HG03108 (cell line): ENCODE data around the gene COX10.
"Not testable (repeated sequence)": the region's sequence is repeated elsewhere in the genome, so short reads cannot be mapped to it uniquely, and the experiment has no call there.

Source experiments
- ATAC-seq: cut with Tn5 transposase; IDR thresholded peaks from one replicate; pipeline ENCODE4 v1.9.1; 2021; ENCODE audit warnings: moderate library complexity; ENCODE audit not compliant: unreplicated experiment

Gene COX10

DNA sequence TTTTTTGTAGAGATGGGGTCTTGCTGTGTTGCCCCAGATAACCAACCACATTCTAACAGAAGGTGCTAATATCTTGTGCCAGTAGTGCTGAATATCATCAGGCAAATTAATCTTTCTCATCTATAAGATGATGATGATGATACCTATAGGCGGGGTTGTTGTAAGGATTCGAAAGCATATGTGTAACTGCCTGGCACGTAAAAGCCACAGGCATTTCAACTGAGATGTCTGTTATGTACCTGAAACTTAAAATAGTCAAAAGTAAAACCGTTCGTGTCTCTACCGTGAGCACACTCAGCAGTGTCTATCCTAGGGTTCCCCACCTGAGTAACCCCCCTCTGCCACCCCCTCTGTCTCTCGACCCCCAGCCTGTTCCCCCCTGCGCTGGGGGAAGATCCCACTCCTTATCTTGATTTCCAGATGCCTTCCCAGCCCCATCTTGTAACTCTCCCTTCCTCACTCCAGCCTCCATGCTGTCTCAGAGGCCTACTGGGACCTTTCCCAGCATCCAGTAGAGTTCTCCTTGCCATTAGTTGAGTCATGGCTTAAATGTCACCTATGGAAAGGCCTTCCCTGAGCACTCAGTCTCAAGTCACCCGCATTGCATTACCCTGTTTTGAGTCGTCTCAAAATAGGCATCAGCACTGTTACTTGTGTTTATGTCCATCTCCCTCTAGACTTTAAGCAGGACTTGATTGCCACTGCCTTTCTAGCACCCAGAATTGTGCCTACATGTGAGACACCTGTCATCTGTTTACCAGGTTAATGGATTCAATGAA, 133.3 kb downstream of the COX10 start:
- ATAC-seq: no peak

DNA sequence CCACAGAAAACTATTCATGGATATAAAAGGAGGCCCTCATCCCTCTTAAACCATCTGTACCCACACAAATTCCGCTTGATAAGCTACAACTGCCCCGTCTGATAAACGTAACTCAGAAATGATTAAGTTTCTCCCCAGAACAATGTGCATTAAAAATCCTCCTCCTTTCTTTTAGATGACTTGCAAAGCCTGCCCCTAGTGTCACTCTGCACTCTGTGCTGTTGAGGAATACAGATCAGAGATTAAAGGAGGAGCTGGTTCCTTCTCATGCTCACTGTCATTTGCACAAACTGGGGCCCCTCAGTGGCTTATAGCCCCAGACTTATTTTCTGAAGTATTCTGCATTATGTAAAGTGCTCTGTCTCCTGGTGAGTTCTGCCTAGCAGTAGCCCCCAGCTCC, 134.1 kb downstream of the COX10 start:
- no peak for ATAC-seq

DNA sequence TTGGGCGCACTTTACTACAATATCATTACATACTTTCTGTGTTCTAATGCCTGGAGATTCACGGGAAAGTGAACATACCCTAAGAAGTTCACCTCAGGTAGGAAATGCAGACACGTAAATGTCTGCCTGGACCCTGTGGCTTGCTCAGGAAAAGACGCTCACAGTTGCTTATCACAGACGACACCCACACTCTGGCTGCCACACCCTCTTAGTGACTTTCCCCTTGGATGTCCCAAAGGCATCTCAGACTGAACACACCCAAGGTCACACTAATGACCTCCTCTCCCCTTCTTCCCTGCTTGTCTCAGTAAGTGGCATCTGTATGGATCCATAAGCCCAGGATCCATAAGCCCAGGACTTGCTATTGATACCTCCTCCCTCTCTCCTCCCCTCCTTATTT, 134.8 kb downstream of the COX10 start:
- ATAC-seq: no peak

DNA sequence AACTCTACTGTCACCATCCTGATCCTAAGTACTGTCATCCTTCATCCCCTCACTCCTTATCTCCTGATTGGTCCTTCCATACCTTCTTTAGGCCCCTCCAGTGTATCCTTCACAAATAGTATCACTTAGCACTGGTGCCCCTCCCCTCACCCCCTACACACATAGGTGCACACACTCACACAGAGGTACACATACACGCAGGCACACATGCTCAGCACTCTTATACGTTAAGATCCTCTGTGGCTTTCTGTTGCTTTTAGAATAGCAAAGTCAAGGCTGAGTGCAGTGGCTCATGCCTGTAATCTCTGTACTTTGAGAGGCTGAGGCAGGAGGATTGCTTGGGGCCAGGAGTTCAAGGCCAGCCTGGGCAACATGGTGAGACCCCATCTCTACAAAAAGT, 135.2 kb downstream of the COX10 start:
- ATAC-seq: no peak

DNA sequence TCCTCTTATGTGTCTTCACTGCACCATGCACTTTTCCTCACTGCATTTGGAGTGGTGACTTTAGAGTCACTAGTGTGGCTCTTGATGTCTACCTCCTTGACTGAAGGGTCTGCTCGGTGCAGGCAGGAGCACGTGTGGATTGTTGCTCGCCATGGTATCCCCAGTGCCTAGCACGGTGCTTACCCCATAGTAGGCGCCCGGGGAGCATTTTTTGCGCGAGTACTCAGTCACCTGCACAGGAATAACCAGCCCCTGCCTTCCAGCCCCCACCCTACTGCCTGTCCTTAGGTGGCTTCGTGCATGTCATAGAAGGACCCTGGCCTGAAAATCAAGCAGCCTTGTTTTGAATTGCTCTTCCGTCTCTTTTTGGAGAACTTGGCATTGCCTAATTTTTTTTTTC, 136.1 kb downstream of the COX10 start:
- ATAC-seq: no peak

DNA sequence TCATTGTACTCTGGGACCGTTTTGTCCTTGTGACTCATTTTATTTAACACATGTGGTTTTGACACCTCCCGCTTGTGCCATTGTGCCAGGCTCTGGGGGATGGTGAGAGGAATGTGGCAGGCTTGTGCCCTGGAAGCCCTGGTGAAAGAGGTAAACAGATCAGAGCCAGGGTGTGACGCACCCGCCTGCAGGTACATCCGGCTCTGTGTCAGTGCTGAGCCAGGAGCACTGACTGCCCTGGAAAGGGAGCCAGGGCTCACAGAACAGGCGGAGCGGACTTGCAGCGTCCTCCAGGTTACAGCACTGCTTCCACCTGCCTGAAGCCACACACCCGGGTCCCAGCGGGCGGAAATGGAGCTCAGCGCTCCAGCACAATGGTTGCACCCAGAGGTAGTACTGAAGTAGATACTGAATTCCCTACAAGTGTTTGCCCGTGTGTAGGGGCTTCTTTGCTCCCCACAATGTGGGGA, 136.7 kb downstream of the COX10 start:
- no peak for ATAC-seq

DNA sequence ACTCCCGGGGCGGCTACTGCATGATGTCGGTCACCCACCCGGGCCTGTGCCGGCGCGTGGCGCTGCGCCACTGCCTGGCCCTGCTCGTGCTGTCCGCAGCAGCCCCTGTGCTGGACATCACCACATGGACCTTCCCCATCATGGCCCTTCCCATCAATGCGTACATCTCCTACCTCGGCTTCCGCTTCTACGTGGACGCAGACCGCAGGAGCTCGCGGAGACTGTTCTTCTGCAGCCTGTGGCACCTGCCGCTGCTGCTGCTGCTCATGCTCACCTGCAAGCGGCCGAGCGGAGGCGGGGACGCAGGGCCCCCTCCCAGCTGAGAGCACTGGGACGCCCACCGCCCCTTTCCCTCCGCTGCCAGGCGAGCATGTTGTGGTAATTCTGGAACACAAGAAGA, 137.6 kb downstream of the COX10 start:
- ATAC-seq: no peak

DNA sequence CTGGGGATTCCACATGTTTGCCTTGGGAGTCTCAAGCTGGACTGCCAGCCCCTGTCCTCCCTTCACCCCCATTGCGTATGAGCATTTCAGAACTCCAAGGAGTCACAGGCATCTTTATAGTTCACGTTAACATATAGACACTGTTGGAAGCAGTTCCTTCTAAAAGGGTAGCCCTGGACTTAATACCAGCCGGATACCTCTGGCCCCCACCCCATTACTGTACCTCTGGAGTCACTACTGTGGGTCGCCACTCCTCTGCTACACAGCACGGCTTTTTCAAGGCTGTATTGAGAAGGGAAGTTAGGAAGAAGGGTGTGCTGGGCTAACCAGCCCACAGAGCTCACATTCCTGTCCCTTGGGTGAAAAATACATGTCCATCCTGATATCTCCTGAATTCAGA, 138.5 kb downstream of the COX10 start:
- no peak for ATAC-seq

DNA sequence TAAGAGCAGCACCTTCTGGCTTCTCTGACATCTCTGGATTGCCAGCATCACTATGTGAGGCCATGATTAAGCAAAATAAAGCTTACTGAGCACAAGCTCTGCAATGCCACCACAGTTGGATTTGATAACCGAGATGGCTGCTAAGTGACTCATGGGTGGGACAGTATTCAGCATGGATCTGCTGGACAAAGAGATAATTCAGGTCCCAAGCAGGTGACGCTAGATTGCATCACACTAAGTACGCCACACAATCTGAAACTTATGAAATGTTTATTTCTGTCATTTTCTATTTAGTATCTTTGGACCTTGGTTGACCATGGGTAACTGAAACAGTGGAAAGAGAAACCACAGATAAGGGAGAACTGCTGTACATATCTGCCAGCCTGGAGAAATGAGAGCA, 139.9 kb downstream of the COX10 start:
- no peak for ATAC-seq

DNA sequence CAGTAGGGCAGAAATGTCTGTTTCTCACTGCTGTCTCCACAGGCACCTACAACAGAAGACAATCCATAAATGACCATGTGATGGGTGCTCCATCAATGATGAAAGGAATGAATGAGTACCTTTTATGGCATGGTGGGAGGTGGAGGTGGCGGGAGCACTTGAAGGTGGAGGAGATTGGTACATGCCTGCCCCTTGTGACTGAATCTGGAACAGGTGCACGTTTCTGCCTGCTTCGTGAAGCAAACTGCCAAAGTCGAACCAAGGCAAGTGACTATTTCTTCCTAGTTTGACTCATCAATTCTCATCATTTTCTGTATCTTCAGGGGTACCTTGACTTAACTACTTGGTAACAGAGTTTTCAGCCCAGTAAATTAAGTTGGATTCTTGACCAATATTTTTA, 141.9 kb downstream of the COX10 start:
- ATAC-seq: no peak

DNA sequence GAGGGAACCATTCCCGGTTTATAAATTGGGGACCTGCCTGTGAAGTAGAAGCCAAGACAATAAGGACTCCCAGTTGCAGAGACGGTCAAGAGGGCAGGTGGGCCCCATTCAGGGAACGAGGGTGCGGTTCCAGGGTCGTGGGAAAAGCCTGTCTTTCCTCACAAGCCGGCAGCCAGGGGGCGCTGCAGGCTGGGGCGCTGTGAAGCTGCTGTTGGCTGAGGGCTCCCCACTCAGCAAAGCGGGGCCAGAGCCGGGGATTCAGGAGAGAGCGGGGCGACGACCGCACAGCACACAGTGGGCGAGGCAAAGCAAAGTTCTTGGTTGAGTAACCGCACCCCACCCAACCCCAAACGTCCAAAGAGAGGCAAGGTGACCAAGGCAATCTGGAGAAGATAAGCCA, 142.5 kb downstream of the COX10 start:
- ATAC-seq: no peak

DNA sequence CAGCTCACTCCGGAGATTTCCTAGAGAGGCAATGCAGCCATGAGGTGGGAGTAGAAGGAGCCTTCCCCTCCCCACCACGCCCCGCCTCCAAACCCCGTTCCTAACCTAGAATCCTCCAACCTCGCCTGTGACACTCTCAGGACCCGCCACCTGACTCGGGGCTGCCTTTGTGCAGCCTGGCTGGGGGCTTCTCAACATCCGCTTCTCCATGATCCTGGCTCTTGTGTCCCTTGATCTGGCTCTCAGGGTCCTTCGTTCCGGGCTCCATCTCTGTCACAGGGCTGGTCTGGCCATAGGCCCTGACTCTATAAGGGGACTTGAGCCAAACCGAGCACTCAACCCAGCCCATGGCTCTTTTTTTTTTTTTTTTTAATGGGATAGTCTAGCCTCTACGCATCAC, 143.1 kb downstream of the COX10 start:
- ATAC-seq: no peak

DNA sequence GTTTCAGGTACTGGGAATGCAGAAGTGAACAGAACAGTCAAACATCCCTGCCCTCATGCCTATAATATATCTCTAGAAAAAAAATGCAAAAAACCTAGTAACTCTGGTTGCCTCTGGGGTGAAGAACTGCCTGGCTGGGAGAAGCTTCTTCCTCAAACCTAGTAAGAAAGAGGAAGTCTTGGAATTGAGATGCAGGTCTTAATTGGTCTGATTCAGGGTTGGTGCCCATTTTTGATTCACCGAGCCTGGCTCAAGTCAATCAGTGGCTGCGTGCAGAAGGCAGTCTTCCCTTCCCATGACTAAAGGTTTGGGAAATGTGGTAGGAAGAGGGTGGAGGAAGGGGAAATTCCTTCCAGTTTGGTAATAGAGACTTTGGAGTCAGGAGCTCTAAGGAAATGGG, 145.0 kb downstream of the COX10 start:
- no peak for ATAC-seq

DNA sequence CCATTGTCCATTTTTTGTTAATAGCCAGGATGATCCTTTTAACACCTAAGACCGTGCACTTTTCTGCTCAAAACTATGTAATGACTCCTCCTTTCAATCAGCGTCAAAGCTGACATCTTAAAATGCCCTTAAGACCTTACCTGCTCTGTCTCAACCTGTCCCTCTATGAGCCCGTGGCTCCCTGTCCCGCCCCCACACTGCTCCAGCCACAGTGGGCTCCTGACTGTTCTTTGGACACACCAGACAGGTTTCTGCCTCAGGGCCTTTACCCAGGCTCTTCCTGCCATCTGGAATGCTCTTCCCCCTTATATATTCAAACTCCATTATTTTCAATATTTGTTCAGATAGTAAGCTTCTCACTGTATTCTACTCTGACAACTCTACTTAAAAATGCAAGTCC, 153.3 kb downstream of the COX10 start:
- no peak for ATAC-seq

DNA sequence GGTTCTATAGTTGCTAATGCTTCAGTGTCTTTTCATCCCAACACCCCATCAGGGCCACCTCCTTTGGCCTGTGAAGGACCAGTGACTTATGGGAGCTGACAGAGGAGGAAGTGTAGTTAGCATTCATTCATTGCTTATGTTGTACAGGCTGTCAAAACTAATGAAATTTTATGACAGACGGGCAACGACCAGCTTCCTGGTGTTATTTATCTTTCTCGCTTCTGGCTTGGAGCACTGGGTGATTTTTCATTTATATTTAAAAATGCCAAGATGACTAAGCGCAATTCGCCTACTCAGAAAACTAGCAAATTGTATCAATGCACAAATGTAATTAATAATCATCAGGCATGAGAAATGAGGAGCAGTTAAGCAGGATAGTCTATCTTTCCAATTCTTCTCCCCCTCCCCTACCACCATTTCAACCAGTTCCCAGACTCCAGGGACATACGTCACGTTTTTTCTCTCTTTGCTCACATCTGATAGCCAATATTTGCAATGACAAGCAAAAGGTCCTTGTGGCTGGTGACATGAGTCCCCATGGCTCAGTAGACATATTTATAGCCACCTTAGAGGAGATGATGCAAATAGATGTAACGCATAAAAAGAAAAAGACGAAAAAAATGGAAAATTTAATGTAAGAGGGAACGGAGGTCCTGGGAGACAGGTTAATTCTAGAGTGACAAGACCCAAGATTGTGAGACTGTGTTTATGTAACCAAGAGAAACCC, 156.1 kb downstream of the COX10 start:
- ATAC-seq: no peak

DNA sequence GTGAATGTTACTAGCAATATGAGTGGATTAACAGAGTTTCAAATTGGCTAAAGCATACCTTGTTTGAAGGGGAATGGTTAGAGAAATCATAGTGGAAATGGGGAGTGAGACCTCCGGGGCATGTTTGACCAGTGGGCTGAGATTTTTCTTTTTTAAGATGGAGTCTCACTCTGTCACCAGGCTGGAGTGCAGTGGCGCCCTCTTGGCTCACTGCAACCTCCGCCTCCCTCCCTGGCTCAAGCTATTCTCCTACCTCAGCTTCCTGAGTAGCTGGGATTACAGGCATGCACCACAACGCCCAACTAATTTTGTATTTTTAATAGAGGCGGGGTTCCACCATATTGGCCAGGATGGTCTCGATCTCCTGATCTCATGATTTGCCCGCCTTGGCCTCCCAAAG, 157.7 kb downstream of the COX10 start:
- ATAC-seq: no peak

DNA sequence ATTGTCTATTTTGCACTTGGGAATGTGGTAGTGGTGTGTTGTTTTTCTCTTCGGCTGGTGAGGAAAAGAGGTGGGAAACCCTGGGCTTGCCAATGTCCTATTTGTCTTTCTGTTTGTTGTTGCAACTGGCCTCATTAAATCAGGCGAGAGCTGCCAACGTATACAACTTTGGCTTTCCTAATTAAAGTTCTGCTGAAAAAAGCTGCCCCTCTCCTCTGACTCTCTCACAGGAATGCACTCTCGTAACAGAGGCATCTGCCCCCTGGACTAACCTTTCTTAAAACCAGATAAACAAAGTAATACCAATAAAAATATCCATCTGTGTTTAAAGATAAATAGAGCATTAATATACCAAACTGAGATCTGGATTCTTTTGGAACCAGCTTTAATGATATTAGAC, 159.6 kb downstream of the COX10 start:
- no peak for ATAC-seq

DNA sequence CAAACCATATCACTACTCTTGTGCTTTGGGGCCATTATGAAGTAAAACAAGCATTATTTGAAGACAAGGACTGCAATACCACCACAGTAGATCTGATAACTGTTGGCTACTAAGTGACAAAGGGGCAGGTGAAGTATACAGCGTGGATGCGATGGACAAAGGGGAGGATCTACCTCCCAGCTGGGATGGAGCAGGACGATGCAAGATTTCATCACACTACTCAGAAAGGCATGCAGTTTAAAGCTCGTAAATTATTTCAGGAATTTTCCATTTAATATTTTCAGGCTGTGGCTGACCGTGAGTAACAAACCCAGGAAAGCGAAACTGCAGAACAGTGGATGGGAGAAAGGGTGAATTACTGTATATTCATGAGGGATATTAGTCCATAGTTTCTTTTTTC, 161.9 kb downstream of the COX10 start:
- ATAC-seq: not testable (repeated sequence)

DNA sequence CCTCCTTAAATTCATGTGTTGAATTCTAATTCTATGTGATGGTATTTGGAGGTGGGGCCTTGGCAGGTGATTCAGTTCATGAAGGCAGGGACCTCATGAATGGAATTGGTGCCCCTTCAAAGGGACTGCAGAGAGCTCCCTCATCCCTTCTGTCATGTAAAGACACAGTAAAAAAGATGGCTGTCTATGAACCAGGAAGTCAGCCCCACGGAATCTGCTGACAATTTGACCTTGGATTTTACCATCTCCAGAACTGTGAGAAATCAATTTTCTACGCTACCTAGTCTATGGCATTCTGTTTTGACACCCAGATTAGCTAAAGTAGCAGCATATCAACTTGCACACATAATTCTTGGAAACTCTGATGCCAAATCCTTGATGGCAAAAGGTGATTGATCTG, 165.7 kb downstream of the COX10 start:
- ATAC-seq: not testable (repeated sequence)

DNA sequence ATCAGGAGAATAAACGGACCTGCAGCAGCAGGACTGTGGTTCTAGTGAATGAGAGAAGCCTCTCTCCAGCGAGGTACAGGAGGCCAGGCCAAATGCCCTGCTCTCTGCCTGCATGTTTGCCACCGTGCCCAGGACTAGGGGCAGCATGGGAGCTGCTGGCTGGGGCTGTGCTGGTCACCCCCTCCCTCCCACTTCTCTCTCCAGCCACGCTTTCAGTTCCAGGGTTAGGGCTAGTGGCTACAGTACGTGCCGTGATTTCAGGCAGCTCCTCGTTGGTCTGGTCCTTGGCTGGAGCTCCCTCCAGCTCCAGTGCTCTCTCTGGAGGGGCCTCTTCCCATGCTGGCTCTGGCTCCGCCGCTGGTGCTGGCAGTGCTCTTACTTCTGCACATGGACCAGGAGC, 166.7 kb downstream of the COX10 start:
- ATAC-seq: not testable (repeated sequence)

DNA sequence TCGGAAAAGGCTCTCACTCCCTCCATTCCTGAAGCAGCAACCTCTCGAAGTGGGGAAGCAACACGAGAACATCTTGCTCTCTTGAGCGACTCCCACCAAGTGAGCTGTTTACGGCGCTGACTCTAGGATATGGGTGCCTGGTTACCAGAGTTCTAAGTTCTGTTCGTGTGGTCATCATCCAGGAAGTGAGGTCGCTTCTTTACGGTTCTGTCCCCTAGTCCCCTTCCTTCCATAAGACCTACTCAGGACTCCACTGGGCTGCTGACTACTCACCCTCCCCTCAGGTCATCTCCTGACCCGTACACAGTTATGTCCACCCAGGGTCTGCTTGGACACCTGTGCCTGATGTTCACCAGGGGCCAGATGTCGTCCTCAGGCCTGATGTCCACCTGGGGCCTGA, 167.5 kb downstream of the COX10 start, which contains the start of gene CDRT15:
Gene CDRT15, minus strand, starts transcription at position 101 of the 400 bp plus-strand sequence. Its CDS starts 29 bp downstream, at position 72.
- not testable (repeated sequence) for ATAC-seq

DNA sequence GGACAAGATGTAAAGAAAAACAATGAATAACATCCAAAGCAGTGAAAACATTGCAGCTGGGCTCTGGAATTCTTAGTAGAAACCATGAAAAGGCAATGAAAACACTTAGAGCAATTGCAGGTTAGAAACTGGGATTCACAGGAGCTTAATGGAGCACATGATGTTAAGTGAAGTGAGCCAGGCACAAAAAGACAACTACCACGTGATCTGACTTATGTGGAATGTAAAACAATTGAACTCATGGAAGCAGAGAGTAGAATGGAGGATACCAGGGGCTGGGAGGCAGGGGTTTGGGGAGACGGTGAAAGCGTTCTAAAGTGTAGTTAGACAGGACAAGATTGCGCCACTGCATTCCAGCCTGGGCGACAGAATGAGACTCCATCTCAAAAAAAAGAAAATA, 170.0 kb downstream of the COX10 start:
- ATAC-seq: not testable (repeated sequence)
